OCI-LY1 (cell line): ENCODE data around the gene FAM229B.

Experiments
- CTCF ChIP-seq: fragments of 200-600 bp; sonication (generic), shearing (Covaris generic); IDR thresholded peaks from 2 replicates; pipeline ENCODE4 v1.5.1; 2017; ENCODE audit warnings: mild to moderate bottlenecking, antibody characterized with exemption, low read length, moderate library complexity, mixed read lengths
- EZH2 ChIP-seq: fragments of 200-600 bp; sonication (generic), shearing (Covaris generic); IDR thresholded peaks from 2 replicates; pipeline ENCODE4 v1.8.0; 2017; ENCODE audit warnings: borderline replicate concordance, mixed run types, mild to moderate bottlenecking, antibody characterized with exemption, low read length, moderate library complexity, mixed read lengths

GRCh38 chr6:112118034-112118433, 30.6 kb downstream of the FAM229B start:
- no peak for TF ChIP-seq CTCF
- no peak for TF ChIP-seq EZH2
